GM06990 (cell line): ENCODE measurements around the gene AGMAT.

ENCODE experiments used
- DNase-seq: peaks from one replicate; pipeline ENCODE4 v3.0.0-alpha.2; 2011; ENCODE audit not compliant: insufficient read length; ENCODE audit errors: extremely low read depth
- H3K27me3 ChIP-seq: replicated peaks from 2 replicates; pipeline ENCODE4 v1.6.0; 2011; ENCODE audit warnings: low read length; ENCODE audit not compliant: control insufficient read depth, insufficient read depth
- H3K36me3 ChIP-seq: 2 replicates; pipeline ENCODE4 v1.5.1; 2011; ENCODE audit warnings: low read length; ENCODE audit not compliant: control insufficient read depth, insufficient read depth
- H3K4me3 ChIP-seq: replicated peaks from 2 replicates; pipeline ENCODE4 v1.5.1; 2011; ENCODE audit warnings: low read depth, mild to moderate bottlenecking, control low read depth, low read length
- CTCF ChIP-seq: IDR thresholded peaks from 2 replicates; pipeline ENCODE4 v1.5.1; 2011; ENCODE audit warnings: low read length, control low read depth, mild to moderate bottlenecking, inconsistent platforms; ENCODE audit not compliant: insufficient read depth, poor library complexity, severe bottlenecking

AGMAT gene

GRCh38 chr1:15557594-15557993 lies 27.3 kb downstream of the AGMAT start:
- Histone ChIP-seq H3K36me3 (peaks cover 7% of the 10 kb centered on the region), H3K4me3 (no peak overlapping the region), H3K27me3 (no peaks in the 10 kb centered on the region)
- TF ChIP-seq CTCF: no peak
- DNase-seq: no peak

- DNase-seq: no peak
- TF ChIP-seq CTCF: no peak
These were observed 27.8 kb downstream of the AGMAT start for GRCh38 chr1:15557008-15557407.

GRCh38 chr1:15550573-15550972 lies 34.3 kb downstream of the AGMAT start:
- DNase-seq: no peak
- Histone ChIP-seq H3K4me3 (no peak overlapping the region), H3K36me3 (peaks cover 5% of the 10 kb centered on the region), H3K27me3 (no peaks in the 10 kb centered on the region)
- TF ChIP-seq CTCF: no peak

More at GRCh38 chr1:15557008-15557407, 27.8 kb downstream of the AGMAT start:
- Histone ChIP-seq H3K27me3 (no peaks in the 10 kb centered on the region), H3K4me3 (no peak overlapping the region), H3K36me3 (peaks cover 5% of the 10 kb centered on the region)

GRCh38 chr1:15546641-15547040 lies 38.2 kb downstream of the AGMAT start:
- Histone ChIP-seq H3K36me3 (peaks cover 12% of the 10 kb centered on the region), H3K27me3 (no peaks in the 10 kb centered on the region), H3K4me3 (no peak overlapping the region)
- DNase-seq: no peak
- no peak for TF ChIP-seq CTCF

- no peak for DNase-seq
- H3K4me3 ChIP-seq: no peak overlapping the region
- no peak for TF ChIP-seq CTCF
- no peaks in the 10 kb centered on the region for H3K27me3 ChIP-seq
- peaks cover 12% of the 10 kb centered on the region for H3K36me3 ChIP-seq
These were observed 41.0 kb downstream of the AGMAT start for GRCh38 chr1:15543589-15544568.
